Activated CD8-positive, alpha-beta memory T cell treated with anti-CD3 and anti-CD28 coated beads, Interleukin-2, amount 50 U/mL, for 24 hours (primary cell): ENCODE results near the gene PKHD1.

Experiments used
- DNase-seq: peaks from one replicate; pipeline ENCODE4 v3.0.0-alpha.2; 2020; ENCODE audit errors: extremely low read depth

Gene PKHD1

GRCh38 chr6:51704932-51705540 is 382.4 kb downstream of the PKHD1 start:
- no peak for DNase-seq

- DNase-seq: no peak
Observed at GRCh38 chr6:51702851-51703250, 384.6 kb downstream of the PKHD1 start.

DNA sequence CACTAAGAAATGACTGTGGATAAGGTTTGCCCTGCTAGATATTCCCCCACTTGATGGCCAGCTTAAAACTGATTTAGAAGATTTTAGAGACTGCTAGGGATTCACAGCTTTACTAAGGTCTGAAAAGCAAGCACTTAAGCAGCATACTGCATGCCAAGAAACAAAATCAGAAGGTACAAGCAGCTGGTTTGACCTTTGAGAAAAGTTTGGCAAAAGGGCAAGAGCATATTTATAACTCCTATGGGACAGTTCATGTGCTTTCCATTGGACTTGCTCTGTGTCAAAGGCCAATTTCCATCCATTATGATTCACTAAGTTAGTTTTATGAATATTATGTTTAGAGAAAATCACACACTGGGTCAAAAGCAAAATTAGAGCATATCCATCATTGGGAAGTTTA is 402.8 kb downstream of the PKHD1 start:
- no peak for DNase-seq

- DNase-seq: no peak
Observed at GRCh38 chr6:51684038-51684437, 403.4 kb downstream of the PKHD1 start.

GRCh38 chr6:51678905-51679620 is 408.4 kb downstream of the PKHD1 start:
- DNase-seq: no peak

- no peak for DNase-seq
Observed at GRCh38 chr6:51678274-51678673, 409.1 kb downstream of the PKHD1 start.

GRCh38 chr6:51675922-51676275 is 411.5 kb downstream of the PKHD1 start:
- DNase-seq: no peak

DNA sequence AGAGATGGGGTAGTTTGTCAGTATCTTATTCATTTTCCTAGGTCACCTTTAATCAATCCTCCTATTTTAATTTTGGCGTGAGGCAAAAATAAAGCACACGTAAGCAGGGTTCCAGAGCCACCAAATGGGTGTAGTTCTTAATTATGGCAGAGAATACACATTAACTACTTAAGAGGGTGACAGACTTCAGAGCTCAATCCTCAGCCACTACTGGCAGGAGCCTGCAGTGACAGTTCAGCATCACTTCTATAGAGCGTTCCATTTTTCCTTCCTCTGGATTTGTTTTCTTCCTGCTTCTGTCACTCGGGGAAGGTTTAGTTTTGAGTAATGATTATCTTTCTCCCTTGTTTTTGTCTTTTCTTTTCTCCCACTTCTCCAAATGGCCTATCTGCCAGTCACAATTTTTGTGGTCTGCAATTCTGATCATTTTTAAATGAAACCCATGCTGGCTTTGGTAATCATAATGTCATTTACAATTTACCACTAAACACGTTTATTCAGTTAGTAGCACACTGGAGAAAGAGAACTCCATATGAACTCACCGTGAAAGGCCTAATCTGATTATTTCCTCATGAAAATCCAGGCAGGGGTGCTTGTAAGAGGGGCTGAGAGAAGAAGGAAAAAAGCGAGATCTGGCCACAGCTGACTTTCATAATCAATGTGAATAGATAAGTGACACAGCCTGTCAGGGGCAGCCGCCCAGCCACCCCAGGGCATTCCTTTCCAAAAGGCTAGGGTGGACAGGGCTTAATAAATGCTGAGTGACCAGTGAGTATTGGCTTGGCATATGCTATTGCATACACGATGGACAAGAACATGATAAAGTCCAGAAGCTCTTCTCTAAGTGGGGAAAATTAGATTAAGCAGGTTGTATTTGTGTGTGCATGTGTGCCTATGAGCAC is 412.1 kb downstream of the PKHD1 start:
- DNase-seq: no peak

GRCh38 chr6:51663525-51663924 is 423.9 kb downstream of the PKHD1 start:
- no peak for DNase-seq

- DNase-seq: no peak
Observed at GRCh38 chr6:51660767-51661166, 426.6 kb downstream of the PKHD1 start.

GRCh38 chr6:51657491-51657890 is 429.9 kb downstream of the PKHD1 start:
- DNase-seq: no peak

- no peak for DNase-seq
Observed at GRCh38 chr6:51655517-51655916, 431.9 kb downstream of the PKHD1 start.

DNA sequence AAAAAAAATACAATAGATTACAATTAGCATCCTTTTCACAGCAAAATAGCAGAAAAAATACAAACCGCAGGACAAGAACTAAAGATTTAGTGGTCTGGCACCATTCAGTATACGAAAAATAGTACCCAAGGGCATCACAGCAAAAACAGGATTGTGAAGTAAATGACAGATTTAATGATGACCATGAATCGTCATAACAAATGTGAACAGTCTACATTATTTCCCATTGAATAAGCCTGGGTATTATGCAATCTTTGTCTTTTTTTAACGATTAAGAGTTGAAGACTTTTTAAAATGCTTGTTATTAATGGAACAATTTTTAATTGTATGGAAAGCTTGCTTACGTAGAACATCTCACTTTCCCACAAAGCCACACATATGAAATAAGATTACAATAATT is 432.8 kb downstream of the PKHD1 start:
- no peak for DNase-seq

- DNase-seq: no peak
Observed at GRCh38 chr6:51651132-51651817, 436.1 kb downstream of the PKHD1 start.

DNA sequence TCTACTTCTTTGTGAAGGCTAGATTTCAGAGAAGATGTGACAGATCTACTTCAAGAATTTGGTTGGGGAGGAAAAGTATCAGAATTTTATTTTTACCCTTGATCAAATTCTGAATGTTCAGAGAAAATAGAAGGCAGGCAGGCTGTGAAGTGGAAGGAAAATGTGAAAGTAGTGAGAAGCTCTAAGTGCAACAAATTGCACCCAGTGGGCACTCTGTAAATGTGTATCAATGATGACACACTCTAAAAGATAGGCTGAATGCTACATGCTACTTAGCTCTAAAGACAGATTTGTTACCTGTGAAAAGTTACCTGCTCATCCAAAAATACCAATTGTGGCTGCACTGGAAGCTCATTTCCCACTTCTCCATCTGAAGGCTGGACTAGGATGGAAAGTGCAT is 438.6 kb downstream of the PKHD1 start:
- no peak for DNase-seq

DNA sequence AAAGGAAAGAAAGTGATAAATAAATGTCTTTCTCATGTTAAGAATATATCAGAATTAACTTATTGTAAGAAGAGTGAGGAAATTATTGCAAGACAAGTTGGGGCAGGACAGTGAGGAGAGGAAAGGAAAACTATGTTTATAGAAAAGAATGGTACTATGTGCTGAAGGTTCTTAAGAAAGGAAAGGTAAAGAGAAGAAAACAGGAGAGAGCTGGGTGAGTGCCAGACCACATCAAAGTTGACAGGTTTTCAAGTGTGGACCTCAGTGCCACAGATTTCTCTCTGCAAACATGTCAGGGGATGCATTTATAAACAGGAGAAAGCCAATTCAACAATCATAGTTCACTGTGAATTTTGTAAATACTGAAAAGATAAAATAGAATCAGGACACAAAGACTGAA is 439.2 kb downstream of the PKHD1 start:
- no peak for DNase-seq

- no peak for DNase-seq
Observed at GRCh38 chr6:51644426-51644825, 443.0 kb downstream of the PKHD1 start.

GRCh38 chr6:51640021-51640420 is 447.4 kb downstream of the PKHD1 start:
- no peak for DNase-seq

DNA sequence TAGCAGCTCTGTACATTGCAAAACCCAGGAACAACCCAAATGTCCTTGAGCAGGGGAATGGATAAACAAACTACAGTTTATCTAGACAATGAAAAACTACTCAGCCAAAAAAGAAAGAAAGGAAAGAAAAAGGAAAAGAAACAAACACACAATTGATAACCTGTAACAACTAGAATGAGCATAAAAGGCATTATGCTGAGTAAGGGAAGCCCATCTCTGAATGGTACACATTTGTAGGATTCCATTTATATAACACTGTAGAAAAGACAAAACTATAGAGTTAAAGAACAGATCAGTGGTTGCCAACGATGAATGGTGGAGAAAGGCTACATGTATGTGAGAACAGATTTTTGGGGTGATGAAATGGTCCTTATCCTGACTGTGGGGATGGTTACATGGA is 454.0 kb downstream of the PKHD1 start:
- DNase-seq: no peak

DNA sequence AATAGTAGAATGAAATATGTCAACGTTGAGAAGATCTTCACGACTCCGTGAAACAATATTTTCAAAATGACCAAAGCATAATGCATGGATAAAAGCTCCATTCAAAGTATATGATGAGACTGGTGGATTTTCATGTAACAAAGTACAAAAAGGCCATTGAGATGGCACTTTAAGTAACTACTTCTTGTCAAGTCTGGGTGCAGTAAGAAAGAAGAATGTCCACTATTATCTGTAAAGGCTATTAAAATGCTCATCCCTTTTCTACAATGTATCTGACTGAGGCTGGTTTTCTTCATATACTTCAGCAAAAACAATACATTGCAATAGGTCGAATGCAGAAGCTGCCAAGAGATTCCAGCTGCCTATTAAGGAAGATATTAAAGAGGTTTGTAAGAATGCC is 457.4 kb downstream of the PKHD1 start:
- no peak for DNase-seq

DNA sequence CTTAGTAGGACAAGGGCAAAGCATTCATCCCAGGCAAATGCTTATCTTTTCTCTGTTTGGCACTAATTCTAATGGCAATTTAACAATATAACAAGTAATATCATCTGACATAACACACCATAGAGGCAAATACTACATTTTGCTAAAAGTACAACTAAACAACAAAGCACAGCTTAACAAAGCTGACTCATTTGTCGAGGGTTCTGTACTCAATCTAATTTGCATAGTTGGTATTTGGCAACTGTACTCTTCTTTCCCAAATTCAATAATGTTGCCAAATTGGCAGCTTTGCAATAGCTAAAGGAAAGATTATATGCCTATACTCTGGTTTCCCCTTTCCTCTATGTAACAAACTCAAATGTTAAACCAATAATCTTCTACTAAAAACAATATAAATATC is 461.0 kb downstream of the PKHD1 start:
- DNase-seq: no peak

GRCh38 chr6:51625566-51625965 is 461.8 kb downstream of the PKHD1 start:
- DNase-seq: no peak
